GM19238 (cell line): ENCODE measurements around the gene TTI1.

Experiments used
- DNase-seq: peaks from one replicate; pipeline ENCODE4 v3.0.0; 2011; ENCODE audit warnings: low spot score; ENCODE audit not compliant: insufficient read length

TTI1 gene

DNA sequence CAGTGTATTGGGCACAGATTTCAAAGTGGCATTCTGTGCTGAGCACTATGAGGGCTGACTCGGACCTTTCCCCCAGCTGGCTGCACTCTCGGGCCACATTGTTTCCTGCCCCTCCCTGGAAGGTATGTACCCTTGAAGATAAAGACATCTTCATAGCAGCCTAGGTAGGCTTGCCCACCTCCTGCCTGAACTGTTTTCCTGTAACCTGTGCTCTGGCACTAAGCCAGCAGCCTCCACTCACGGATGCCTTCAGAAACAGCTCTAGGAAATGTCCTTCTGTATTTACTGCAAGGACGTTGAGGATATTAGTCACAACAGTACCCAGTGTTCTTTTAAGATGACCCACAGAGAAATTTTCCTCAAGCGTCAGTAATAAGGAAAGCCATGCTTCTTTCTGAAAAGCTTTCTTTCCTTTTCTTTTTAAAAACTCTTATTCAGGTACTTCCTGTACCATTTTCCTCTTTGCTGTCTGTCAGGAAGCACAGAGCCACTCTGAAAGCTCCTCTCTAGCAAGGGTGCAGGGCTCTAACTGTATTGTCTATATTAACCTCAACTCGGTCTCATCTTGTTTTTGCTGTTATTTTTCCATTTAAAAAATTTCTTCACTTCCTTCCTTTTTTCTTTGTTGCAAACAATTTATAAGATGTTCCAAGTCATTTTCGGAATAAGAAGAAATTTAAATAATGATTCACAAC is 43.5 kb downstream of the TTI1 start:
- no peak for DNase-seq

DNA sequence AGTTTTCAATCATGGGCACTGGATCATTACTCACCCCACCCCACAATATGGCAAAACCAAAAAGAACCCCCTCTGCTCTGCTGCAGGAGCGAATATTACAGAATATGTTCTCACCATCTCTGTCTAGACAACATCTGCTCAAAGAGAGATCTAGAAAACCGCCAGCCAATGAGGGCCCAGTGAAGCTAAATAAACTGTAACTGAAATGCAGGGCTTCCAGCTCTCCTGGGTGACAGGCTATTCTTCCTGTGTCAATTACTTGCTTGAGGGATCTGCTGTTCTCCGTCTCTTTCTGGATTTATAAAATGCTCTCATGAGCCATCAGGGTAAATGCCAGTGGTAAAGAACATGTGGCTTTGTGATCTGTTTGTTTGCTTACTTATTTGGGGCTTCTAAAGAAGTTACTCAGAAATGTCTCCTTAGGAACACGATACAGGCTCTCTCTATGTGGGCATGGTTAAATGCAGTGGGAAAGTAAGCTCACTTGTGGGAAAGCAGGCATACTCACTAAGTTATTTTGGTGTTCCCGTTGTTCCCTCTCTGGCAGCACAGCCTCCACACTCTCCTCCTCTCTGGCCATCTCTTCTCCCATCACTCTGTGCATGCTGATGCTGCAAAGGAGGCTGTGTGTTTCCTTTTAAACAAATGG is 44.8 kb downstream of the TTI1 start:
- no peak for DNase-seq

DNA sequence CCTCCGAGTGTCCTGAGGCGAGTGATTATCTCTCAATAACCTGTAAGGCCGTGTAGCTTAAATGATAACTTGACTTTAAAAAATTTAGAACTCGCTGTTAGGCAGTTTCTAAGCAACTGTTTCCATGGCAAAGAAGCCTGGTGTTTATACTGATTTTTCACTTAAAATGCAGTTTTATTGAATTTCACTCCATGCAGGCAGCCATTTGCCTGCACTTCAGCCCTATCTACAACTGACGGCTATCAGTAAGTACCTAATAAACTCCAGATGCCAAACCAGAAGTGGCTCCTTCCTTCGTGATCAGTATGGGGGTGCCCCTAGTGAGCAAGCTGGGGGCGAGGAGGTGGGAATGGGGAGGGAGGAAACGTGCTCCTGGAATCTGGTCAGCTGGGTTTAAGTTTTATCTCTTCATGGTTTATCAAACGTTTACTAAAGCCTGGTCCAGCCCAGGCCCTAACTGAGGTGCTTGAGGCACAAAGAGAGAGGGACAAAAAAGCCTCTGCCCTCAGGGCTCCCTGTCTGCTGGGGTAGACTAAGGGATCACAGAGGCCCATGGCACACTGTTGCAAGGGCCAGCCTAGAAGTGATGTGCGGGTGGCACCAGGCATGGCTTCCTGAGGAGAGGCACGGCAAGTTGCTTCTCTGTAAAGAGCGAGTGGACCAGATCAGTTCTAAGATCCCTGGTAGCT is 45.5 kb downstream of the TTI1 start:
- DNase-seq, result no peak

DNA sequence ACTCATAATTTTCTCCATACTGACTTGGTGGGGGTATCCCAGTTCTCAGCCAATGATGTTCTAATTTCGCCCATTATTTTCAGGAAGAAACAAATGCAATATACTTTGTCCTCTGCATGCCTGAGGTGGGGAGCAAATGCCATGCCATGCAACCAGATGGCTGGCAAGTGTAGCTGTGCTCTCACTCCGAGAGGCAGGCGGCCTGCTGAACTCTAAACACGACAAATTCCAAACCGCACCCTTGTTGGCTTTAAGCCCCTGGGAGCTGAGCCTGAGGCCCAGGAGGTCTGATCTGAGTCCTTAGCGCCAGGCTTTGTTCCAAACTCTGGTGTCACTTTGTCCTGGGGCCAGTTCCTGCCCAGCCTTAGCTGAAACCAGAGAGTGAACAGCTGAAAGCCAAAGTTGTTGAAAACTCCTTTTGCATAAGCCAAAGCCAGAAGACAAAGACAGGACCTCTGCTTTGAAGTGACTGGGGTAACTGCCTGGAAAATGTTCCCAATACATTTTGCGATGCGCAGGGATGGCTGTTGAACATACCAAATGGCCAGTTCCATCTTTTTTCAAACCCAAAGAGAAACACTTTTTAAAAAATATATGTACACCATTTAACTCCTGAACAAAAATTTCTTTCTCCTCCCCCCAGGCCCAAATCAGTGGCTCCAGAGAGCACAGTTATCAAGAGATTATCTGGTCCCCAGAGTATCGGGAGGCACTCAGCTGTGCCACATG is 46.2 kb downstream of the TTI1 start:
- DNase-seq, result no peak

DNA sequence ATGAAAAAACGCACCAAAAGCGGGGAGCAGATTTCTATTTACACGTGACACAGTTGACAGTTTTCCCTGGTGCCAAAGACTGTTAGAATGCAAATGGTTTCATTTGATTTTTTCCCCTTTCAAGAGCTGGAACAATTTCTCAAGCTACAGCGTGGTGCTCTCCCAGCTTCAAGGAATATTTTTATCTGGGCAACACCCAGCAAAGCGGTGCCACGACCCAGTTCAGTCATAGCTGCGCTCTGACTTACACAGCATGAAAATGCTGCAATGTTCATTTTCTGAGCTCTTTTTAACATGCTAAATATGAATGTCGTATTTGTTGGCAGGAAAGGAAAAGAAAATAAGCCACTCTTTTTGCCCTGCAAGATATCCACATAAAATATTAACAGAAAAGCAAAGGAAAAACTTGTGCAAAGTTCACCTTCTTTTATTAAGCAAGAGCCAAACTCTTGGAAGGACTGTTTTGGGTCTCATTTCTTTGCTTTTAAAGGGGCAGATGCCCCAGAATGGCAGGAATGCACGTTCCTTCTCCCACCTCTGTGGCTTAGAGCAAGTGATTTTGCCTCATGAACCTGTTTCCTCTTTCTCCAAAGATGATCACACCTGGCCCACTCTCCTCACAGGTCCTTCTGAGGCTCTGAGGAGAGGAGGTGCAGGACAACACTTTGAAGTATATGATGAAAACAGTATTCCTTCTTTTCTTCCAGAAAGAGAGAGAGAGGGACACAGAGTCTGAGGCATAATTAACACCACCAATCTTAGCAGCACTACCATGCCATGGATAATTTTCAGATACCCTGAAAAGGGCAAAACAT is 47.0 kb downstream of the TTI1 start:
- DNase-seq, result no peak

DNA sequence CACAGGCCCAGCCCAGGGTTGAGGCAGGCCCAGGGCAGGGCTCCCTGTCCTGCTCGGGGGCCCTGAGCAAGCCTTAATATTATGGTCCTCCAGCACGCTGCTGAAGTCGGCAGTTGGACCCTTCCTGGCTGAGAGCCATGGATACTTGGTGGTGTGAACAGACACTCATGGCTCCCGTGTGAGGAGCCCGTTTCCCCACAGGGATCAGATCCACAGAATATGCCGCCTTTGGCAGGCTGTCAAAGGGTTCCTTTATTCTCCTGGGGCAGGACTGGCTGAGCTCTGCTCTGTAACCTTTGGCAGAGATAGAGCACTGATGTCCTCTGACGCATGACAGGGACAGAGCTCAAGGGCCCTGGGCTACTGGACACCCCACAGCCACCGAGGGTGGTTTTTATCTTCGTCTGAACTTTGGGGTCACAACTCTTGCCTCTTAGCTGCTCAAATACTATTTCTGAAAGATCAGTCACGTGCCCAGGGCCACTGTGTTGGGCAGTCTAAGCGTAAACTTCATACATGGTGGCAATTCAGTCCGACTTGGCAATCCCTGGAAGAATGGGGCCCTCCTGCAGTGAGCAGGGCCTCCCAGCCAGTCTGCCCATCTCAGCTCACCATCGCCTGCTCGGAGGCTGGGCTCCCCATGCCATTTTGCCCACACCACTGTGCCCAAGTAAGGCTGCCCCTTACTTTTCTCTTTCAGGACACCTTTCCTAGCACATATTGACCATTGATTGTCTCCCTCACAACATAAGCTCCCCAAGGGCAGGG is 49.1 kb downstream of the TTI1 start:
- no peak for DNase-seq

DNA sequence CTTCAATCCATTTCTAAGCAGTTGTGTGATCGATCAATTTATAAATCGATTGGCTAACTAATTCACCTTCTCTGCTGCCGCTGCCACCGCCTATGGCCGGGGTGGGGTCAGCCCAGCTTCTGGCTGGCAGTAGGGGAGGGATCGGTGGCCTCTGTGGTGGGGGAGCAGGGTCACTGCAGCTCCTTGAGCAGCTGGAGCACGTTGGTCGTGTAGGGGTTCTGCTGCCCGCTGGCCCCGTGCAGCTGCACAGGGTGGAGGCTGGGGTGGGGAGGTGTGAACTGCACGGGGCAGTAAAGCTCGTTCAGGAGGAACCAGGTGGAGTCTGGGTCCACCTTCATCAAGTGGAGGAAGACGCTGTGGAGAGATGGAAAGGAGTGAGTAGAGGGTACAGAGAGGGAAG is 50.0 kb downstream of the TTI1 start:
- no peak for DNase-seq

DNA sequence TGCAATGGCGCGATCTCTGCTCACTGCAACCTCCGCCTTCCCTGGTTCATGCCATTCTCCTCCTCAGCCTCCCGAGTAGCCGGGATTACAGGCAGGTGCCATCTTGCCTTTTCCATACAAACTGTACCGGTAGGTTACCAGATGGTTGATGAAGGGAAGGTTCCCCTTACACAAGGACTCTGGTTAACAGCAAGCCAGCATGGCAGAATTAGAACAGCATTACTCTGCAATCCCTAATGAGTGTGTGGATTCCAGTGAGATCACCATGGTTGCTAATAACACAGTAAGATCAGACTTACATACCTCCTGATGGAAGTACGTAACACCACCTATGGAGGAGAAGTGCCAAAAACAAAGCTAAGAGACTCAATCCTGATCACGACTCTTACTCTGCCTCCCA is 51.7 kb downstream of the TTI1 start:
- no peak for DNase-seq

DNA sequence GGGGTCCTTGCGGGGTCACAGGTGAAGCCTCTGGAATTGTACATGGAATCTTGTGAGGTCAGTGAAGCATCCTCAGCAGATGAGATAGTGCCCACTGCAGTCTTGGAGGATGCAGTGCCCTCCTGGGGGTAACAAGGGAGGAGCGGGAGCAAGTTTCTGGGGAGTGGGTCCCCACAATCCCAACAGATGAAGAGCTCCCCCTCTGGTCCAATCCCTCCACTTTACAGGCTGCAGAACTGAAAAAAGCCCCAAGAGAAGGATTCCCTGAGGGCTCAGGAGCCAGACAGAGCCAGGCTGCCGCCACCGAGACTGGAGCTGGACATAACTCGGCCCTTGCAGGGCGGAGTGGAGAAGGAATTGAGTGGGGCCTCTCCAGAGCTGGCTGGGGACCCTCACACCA is 52.4 kb downstream of the TTI1 start:
- no peak for DNase-seq

DNA sequence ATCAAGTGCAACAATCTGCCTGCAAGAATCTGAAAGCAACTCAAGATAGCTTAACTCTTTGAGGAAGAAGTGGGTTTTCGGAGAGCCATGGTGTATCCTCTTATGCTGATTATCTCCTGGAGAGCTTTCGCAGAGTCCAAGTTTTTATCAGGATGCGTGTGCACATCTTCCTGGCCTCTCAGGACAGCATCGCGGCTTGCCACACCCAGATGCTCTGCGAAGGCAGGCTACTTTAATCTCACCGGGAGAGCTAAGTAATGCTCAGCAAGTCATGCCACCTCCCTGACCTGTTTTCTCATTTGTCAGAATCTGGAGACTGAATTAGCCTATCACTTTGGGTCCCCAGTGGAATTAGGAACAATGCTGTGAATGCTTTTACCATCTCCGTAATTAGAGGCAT is 52.9 kb downstream of the TTI1 start:
- DNase-seq, result no peak

DNA sequence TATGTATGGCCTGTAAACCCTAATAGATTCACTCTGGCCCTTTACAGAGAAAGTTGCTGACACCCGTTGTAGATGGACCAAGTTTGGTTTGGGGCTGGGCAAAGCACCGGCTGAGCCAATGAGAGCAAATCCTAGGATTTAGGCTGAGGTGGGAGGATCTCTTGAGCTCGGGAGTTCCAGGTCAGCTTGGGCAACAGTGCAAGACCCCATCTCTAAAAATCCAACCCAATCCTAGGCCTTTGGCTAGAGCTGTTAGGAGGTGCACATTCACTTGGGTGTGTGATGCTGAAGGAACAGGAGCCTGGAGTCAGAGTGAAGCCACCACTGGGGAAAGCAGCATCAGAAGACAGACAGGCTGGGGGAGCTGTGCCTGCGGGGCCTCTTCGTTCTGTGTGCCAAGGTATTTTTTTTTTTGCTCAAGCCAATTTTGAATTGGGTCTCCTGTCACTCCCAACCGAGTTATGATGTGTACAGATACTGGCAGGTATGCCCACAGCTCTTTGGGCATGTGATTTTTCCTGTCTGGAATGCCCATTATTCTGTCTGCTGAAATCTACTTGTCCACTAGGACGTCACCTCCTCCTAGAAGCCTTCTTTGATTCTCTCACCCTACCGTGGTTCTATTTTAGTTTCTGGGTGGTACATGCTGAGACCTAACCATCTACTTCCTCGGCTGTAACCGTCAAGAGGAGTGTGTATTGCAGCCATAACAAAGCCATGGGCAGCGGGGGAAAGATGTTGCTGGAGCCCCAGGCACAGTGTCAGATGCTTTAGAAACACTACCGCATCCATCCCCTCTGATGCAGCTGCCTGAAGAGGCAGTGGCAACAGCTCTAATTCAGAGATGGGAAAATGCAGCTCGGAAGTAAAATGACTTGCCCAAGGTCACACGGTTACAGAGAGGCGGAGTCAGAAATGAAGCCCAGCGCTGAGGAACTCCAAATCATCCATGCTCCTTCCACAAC is 54.0 kb downstream of the TTI1 start:
- no peak for DNase-seq

DNA sequence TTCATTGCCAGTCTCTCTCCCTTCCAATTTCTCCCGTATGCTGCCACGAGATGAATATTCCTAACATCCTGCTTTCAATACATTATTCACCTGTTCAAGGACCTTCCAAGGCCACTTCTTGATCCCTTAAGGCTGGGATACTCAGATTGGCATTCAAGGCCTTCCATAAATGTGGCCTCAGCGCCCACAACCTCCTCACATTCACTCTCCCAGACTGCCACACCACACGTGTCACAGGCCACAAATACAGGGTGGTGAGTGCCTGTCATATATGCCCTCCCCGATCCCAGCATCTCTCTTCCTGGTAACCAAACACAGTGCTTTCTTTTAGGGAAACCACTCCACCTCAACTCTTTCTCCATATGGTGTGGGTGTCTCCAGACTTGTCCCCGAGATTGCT is 55.5 kb downstream of the TTI1 start:
- DNase-seq, result no peak

DNA sequence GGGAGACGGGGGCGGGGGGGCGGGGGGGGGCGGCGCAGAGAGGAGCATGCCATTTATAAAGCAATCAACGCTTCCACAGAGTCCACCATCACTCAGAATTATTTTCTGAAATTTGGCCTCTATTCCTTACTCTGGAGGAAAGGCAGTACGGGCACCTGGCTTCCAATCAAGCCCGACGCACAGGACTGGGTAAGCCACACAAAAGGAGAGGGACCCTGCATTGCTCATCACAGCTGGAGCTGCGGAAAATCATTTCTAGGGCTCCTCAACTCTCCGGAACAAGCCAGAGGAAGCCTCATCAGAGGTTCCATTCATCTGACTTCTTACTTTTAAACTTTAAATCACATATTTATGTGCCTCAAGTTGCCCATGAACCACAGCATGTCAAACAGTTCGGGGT is 55.9 kb downstream of the TTI1 start:
- no peak for DNase-seq

DNA sequence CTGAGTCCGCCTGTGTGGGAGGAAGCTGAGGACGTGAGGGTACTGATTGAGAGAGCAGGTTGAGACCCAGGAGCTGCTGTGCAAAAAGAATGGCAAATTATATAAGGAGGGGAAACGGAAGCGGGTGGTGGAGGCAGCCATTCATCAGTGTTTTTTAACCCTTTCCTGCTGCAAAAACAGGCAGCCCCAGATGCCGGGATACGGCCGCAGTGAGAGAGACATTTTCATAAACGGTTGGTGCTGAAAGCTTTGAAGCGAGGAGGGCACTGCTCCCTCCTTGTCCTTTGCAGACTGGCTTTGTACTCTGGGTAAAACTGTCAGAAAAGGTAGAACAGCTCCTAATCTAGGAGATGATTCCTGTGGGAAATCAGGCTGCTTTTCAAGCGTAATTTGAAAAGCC is 56.4 kb downstream of the TTI1 start:
- no peak for DNase-seq

DNA sequence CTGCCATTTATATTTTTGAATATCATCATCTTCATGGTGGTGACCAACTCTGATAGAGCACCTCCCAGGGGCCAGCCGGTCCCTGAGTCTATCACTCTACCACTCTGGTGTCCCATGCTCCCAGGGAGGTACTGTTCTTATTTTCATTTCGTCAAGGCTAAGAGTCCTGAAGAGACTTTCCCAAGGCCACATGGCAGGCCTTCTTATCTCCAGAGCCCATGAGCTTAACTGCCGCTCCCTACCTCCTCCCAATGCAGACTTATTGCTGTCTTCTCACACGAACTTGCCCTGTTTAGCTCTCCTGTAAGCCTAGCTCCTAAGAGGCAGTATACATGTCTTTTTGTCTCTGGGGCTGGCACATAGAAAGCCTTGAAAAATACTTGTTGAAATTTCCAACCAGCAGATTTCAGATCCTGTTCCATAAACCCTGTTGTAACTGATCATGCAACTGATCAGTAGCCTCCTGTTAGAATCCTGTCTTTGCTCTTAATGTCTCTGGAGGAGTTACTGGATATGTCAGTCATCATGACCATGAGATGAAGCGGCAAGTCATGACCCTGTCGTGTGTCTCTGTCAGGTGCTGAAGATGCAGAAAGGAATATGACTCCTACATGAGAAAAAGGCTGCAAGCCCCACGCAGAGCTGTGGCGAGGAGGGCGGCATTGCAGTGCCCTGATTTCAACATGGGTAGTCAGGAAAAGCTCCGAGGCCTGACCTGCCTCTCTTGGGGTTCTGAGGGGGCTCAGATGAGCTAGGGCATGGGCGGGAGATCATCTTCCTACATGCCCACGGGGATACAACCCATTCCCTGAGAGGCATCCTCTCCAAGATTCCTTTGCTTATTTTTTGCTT is 60.0 kb downstream of the TTI1 start:
- no peak for DNase-seq

DNA sequence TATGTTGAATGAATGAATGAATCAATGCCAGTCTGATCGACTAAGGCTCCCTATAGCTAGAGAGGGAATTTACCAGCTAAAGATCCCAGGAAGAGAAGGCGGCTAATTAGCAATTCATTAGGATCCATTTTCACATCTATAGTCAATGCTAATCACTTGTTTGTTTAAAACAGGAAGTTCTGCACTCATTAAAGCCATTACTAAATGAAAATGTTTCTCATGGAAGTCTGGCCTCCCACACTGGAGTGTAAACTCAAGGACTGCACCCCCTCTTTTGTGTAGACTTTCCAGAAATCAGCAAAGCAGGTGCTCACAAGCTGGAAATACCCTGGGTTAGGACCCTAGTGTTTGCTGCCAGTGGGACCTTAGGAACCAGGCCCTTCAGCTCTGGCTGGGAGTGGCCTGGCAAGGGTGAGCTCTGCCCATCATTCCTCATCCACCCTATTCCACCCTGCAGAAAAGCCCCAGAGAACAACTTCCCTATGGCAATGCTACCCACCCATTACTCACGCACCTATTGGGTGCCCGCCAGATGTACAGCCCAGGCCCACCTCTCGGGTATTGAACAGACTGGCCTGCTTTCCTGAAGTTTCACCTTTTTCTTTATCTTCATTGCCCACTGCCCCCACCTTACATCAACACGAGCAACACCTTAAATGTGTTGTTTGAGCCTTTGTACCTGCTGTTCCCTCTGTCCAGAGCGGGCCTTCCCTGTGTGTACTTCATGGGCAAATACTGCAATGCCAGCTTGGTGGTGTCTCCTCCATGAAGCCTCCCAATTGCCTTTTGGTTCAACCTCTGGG is 60.8 kb downstream of the TTI1 start:
- no peak for DNase-seq

DNA sequence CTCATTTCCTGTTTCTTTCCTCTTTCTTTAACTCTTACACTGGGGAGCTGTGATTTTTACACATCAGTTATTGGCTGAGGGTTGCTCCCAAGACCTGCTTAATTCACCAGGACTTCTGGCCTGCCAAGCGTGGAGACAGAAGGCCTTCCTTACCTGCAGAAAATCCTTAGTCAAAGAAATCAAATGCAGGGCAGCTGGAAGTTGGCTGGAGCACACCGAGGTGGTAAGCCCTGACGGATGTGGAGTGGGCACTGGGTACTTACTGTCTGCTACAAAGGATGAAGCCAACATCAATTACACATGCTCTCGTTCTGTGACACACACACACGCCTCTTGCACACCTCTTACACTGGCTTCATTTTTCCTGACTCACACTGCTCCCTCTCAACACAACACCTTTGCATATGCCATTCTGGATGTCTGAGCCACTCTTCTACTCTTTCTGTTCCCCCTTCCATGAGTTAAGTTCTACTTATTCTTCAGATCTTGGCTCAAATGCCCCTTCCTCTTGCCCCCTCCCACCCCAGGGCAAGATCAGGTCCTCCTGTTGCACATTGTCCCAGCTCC is 61.6 kb downstream of the TTI1 start:
- no peak for DNase-seq
